AG20443 (cell line): ENCODE measurements around the gene REELD1.

Experiments
- DNase-seq: peaks from one replicate; pipeline ENCODE4 v3.0.0; 2012; ENCODE audit warnings: low spot score, mixed read lengths

REELD1 gene

DNA sequence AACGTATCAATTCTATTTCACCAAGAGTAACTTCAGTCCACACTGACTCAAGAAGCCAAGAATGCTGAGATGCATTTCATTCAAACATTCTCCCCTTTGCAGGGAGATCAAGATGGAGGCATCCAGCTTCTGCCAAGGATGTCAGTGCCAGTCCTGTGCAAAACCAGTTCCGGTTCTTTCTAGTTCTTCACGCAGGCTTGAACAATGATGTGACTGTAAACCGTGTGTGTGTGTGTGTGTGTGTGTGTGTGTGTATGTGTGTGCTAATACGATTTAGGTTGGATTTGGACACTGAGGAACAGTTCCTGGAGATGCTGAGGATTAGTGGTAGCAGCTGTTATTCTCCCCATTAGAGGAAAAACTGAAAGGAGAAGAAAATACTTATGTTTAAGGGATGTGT lies at the start of gene REELD1:
REELD1 (plus strand) TSS at position 301 of the 400 bp plus-strand sequence. CDS start 2,415 bp downstream, outside the sequence.
- no peak for DNase-seq

DNA sequence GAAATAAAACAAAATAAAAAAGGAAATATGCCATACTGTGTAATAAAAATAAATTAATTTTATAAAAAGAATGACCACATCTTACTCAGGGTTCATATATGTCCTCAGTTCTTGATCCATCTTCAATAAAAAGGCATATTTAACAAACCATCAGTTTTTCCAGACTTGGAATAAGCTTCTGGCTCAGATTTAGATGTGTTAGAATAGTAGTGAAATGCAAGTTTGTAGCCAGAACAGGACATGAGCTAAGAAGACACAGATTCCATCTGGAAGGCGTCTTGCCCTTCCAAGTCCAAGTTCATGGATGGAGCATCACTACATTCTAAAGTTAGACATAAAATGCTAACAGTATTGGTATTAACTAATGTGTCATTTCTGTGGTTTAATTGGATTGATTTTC lies 49.1 kb upstream of the REELD1 start:
- no peak for DNase-seq

DNA sequence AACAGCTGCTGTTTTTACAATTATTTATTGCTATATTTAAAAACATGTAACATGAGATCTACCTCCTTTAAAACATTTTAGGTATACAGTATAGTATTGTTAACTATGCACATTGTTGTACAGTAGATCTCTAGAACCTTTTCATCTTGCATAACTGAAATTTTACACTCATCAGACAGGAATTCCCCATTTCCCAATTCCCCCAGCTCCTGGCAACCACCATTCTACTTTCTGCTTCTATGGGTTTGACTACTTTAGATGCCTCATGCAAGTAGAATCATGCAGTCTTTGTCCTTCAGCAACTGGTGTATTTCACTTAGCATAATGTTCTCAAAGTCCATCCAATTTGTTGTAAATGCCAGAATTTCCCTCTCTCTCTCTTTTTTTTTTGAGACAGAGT lies 48.5 kb upstream of the REELD1 start:
- DNase-seq: peak; percentile 43

DNA sequence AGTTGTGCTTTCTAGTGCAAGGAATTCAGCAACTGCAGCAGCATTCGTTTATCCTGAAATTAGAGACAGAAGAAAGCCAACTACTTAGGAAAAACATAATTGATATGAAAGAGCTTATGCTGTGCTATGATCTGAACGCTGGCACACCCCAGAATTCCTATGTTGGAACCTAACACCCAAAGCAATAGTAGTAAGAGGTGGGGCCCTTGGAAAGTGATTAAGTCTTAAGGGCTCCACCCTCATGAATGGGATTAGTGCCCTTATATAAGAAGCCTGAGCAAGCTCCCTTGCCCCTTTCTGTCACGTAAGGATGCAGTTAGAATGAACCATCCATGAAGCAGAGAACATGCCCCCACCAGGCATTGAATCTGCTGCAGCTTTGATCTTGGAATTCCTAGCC lies 44.2 kb upstream of the REELD1 start:
- no peak for DNase-seq

DNA sequence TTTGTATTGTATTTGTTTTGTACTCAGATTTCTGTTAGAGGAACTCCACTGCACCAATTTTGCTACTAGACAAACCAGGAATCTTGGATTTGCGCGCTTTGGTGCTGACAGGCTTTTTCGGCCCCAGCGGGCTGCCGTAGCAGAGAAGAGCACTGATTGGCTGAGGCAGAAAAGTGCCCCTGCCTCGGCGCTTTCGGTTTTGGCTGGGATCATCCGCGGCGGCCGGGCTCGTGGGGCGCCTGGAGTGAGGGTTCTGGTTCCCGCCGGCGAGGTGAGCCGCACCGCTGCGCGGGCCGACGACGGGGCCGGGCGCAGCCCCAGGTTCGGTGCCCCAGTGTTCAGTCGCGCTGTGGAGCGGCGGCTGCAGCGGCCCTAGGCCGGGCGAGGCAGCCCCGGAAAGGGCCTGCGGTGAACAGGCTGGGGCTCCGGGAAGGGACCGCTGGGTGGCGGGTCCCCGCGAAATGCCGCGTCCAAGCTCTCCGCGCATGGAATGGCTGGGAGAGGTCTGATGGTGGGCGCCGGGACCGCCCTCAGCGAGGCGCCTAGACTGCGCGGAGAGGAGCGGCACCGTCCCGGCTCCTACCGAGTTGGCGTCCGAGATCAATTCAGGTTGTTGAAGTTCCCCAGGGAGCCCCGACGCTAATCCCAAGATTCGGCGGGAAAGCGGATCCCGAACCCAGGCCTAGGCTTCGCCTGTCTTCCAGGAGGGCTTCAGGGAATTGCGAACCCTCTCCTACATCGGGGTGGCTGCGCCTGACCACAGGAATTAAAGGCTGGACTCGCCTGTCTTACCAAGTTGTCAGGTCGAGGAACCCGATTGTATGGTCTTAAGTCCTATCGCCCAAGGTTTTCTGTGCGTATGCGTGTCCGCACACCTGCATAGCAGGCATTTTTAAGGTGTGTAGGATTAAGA lies 38.5 kb upstream of the REELD1 start, which contains the start of gene LSM6:
LSM6 (plus strand) TSS at position 178 of the 913 bp plus-strand sequence. CDS start 7,204 bp downstream, outside the sequence.
- peak; percentile 92 for DNase-seq

DNA sequence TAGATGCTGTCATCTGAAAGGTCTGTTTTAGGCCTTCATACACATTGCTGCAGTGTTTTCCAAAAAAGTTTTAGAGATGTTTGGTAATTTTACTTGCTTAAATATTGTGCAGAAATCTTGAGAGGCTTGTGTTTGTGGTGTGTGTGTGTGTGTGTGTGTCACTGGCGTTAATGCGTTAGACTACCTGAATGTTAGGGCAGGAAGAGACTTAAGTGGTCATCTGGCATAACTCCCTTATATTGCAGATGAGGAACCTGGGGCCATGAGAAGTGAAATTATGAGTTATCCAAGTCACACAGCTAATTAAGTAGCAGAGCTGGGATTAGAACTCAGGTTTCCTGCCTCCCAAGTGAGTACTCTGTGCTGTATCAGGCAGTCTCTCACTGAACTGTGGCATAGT lies 37.4 kb upstream of the REELD1 start:
- DNase-seq: no peak

DNA sequence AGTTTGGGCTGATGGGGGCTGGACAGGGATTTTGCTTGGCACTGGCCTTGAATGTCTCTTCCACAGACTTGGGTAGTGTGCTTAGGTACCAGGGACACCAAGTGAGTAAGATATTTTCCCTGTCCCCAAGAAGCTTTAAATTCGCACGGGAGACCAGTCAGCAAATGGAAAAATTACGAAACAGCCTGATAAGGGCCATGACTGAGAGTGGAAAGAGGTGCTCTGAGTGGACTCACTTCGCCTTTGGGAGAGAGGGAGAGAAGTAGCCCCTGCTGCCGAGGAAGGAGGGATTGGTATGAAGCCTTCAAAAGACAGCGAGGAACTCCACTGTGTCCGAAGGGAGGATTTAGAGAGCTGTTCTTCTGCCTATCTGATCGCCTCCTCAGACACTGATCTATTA lies 36.2 kb upstream of the REELD1 start:
- DNase-seq: no peak

DNA sequence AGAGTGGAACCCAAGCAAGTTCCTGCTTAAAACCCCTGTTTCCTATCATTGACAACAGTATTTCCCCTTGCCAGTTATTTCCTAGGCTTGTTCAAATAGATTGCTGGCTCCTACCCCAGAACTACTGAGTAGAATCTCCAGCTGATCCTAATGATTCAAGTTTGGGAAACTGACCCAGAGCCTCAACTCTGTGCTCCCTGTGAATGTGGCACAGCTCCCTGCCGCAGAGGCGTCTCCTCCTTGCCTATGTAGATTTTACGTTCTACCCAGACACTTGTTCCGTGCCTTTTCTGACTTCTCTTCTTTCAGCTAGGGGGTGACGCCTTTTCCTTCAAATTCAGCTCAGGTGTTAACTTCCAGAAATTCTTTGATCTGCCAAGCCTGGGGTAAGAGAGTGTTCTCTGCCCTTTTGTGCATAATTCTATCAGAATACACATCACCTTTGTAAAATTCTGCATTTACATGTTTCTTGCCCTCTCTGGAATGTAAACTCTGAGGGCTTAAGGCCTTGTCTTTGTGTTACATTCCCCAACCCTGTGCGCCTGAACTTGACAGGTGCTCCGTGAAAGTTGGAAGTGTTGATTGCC lies 34.5 kb upstream of the REELD1 start:
- DNase-seq: no peak

DNA sequence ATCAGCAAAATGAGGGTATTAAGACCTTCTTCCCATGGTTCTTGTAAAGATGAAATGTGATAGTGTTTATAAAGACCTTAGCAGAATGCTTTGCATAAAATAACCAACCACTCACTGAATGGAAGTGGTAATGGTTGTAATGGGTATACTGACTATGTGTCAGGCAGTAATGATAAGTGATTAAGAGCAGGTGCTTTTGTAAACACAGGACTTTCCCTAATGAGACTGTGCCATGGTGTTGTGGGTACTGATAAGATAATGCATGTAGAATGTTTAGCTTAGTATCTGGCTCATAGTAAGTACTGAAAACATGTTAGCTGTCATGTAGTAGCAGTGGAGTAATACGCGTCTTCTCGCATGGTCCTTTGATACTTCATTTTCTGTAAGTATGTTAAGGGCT lies 31.9 kb upstream of the REELD1 start:
- DNase-seq: no peak

DNA sequence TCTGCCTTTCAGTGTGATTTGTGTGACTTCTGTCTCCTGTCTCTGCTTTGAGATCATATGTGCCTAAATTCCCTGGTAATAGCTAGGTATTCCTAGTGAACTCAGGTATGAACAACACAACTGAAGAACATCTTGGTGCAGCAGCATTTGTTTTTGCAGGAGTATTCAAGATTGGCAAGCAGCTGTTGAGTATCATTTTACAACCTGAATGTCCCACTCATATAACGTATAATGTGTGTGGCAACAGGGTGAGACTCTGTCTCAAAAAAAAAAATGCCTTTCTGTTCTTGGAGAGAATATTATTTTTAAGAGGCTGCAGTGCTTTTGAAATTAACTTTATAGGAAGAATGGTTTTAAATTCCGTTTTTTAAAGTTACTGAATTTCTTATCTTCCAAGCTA lies 31.1 kb upstream of the REELD1 start:
- DNase-seq: no peak

DNA sequence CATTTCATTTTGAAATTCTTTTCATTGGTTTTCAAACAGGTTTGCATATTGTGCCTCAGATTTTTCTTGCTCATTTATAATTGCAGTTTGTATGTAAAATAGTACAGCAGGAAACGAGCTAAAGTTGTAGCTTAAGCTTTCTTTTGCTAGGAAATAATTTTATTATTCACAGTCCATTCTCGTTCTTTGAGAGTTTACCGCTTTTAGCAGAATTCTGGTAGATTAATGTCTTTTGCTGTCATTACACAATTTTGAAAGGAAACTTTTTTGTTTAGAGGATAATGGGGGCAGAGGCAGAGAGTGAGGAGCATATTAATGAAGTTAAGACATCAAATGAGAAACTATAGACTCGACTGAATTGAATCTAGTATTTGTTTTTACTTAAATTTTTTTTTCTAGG lies 28.3 kb upstream of the REELD1 start:
- no peak for DNase-seq

DNA sequence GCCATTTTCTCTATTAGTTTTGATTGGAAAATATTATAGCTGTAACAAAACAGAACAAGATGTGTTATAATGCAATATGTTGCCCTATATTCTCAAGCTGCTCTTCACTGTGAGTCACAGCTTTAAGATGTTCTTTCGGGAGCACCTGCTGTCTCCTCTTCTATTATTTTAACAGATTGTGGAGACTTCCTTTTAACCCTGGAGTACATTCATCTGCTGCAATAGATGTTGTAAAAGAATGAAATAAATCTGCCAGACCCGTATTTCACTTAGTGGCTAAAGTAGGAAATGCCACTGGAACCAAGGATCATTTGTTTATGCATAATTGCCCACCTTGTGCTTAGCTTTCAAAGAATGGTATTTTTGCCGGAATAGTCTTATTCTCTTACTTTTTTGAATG lies 27.7 kb upstream of the REELD1 start:
- DNase-seq: no peak

DNA sequence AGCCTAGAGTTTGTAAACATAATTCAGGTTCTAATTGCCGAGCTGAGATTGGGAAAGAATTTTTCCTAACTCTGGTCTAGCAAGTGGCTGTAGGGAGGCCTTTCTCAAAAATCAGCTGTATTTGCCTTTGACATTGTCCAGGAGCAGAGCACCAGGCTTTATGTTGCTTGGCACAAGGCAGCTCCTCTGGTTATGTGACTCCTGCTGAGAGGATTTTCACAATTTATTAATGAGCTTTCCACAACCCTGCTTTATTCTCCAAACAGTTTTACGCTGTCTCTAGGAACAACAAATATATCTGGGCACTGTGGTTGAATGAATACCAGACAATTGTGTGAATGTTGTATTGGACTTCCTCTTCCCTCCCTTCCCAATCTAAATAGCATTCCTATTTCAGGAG lies 23.9 kb upstream of the REELD1 start:
- DNase-seq: no peak

DNA sequence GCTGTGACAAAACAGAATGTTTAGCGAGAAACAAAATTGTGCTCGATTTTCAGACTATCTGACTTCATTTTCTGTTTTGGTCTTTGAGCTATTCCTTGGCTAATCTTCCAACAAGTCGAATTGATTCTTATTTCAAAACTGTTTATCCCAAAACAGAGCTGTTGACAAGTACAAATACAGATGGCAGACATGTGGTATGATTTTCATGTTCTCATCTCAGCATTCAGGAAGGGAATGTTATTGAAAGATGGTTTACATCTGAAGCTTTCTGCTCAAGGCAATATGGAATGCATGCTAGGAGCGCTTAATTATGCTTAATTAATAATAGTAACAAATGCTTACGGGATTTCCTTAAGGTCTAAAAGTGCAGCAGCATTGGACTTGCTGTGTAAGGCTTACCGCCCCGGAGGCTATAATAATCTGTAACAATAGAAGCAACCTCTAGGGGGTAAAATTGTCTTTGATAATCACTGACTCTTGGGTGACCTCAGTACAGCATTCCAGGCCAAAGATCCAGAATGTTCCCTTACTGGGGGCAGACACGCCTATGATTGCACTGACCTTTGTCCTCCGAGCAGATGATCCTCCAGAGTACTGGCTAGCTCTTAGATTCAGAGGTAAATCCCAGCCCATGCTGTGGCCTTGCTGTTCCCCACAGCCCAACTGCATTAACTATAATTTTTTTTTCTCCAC lies 22.4 kb upstream of the REELD1 start:
- peak; percentile 23 for DNase-seq

DNA sequence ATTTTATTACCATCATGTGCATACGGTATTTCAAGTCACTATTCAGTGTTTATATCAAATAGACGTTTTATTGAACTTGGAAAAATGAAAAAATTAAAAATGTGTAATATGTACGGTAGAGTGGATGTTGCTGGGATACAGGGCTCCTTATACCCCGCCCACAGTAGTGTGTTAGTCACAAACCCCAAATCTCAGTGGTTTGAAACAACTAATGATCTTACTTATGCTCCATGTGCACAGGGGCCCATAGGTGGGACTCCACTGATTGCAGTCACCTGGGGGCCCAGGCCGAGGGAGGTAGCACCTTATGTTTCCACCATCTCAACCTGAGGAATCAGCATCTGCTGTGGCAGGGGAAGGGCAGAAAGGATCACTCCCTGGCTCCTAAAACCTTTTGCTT lies 20.7 kb upstream of the REELD1 start:
- DNase-seq: no peak

DNA sequence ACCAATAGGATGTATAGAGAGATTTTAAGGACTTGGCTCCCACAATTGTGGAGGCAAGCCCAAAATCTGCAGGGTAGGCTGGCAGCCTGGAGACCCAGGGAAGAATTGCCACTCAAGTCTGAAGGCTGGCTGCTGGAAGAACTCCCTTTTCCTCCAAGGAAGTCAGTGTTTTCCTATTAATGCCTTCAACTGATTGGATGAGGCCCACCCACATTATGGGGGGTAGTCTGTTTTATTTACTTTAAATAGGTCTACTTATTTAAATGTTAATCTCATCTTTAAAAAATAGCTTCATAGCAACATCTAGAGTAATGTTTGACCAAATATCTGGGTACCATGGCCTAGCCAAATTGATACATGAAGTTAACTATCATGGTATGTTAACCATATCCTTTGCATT lies 20.1 kb upstream of the REELD1 start:
- DNase-seq: no peak

DNA sequence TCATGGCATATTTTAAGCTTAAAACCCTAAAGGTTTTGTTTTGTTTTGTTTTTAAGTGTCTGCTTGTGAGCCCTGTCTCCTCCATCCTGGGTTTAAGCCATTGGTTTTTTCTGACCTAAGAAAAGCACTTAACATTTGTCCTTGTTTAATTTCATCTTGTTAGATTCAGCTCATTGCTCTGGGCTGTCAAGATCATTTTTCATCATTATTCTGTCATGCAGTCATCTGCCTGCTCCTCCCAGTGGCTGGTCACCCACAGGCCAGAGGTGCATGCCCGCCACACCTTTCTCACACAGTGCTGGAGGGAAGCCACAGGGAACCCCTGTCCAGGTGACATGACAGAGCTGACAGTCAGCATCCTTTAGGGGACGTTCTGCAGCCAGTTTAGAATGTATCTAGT lies 11.7 kb upstream of the REELD1 start:
- no peak for DNase-seq

DNA sequence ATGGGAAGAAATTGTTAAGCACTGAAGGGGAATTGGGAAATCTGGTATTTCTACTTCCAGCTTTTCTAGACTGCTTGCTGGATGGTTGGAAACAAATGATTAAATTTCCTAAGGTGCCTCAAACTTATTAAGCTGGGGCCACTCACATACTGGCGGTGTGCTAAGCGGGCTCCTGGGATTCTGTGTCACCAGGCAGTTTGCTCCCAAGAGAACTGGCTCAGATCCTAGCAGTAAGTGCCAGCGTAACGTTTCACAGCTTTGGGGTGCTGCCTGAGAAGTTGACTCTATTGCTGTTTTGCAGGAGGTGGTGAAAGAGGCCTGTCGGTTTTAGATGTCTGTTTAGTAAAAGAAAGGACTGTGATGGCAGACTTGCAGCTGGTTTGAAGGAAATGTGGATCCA lies 6.9 kb upstream of the REELD1 start:
- no peak for DNase-seq

DNA sequence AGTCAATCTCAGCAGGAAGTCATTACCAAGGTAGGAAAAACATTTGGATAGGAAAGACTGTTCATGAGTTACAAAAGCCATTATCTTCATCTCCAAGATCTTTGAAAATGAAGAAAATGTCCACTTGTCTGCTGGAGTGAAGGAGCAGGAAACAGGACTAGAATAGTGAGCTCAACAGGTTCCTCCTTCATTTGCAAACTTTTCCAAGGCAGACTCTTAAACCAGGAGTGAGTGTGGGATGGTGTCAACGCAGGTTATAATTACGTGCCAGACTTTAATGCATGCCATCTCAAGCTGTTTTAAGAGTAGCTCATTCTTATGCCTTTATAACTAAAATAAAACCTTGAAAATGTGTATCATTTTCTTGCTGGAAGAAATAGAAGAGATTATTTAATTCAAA lies 3.4 kb upstream of the REELD1 start:
- no peak for DNase-seq

DNA sequence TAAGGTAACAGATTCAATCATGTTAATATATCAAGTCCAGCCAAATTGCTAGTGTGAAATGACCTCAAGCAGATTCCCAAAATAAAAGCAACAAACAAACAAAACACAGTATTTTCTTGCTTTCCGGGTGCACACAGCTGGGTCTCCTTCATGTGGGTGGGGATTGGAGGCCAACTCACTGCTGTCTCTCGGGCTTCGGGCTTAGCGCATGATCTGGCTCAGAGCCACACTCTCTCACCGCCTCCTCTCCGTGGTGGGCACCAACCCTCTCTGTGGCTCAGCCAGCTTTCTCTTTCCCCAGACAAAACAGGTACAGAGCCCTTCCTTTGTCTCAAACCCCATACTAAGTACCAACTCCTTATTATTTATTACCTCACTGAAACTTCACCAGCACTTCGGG lies 2.9 kb upstream of the REELD1 start:
- DNase-seq: no peak

DNA sequence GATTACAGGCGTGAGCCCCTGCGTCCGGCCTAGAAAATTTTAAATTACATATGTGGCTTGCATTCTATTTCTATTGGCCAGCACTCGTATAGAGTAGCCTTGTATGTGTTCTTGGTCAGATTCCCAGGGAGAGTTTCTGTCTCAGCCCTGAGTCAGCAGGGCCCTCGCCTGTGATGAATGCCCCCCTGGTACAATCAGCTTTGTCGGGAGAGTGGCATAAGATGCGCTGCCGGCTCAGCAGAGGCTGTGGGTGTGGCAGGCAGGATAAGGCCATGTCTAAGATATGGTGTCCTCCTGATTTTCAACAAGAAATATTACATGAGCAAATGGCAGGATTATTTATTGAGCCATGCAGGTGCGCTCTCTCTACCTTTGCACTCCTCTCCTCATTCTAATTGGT lies 1.6 kb upstream of the REELD1 start:
- no peak for DNase-seq

DNA sequence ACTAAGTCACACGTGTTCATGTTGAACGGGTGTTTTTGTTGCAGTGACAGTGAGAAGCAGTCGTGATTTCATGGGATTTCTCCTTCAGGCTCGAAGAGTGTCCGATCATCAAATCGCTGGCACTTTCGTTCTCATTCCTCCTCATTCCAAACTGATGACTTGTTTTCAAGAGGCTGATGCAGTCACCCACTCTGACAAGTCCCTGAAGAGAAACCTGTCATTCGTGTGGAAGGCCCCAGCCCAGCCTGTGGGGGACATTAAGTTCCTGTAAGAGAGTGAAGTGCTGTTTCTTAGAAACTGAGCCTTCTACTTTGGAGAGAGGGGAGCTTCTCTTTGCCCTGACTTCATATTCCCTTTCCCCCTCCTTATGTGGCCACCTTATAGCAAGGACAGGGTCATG lies 8.0 kb downstream of the REELD1 start:
- peak; percentile 45 for DNase-seq
